H1 (cell line): ENCODE results near the gene CALHM3. TPM values are rescaled to one million over a fixed set of nuclear protein-coding genes. Genes with fewer than 3 reads are reported as not detected.

ENCODE experiments used
- CTCF ChIA-PET: fragments of 300-600 bp; sonication (Branson Sonifier 250); formaldehyde crosslinking; loops from one replicate; lab custom pipeline; 2021; ENCODE audit not compliant: partially characterized antibody; lab: Charles Lee
- POLR2A ChIA-PET: fragments of 300-600 bp; sonication (Branson Sonifier 250); formaldehyde crosslinking; loops from one replicate; lab custom pipeline; 2021; ENCODE audit warnings: inconsistent platforms; ENCODE audit not compliant: partially characterized antibody; lab: Charles Lee
- DNase-seq, 2 experiments: peaks; one replicate each; pipeline versions ENCODE4 v3.0.0 to v3.0.0-alpha.2; 2010 to 2022; ENCODE audit warnings: low spot score in 2 of 2, low read depth in 1 of 2, mixed read lengths in 1 of 2
- FAIRE-seq: peaks from 2 replicates; lab custom pipeline; 2011; peaks lifted over from hg19 to GRCh38; lab: Jason Lieb, UNC
- H2AFZ ChIP-seq: 2 replicates; pipeline ENCODE4 v1.8.1; 2012; ENCODE audit warnings: low read length, inconsistent platforms
- H2AK5ac ChIP-seq: 2 replicates; pipeline ENCODE4 v1.6.1; 2013; ENCODE audit warnings: low read depth, low read length
- H2BK120ac ChIP-seq: replicated peaks from 2 replicates; pipeline ENCODE3; 2013; ENCODE audit warnings: low read depth, low read length, inconsistent platforms
- H2BK12ac ChIP-seq: 2 replicates; pipeline ENCODE4 v1.6.1; 2013; ENCODE audit warnings: low read depth, low read length
- H2BK15ac ChIP-seq: 2 replicates; pipeline ENCODE4 v1.6.1; 2013; ENCODE audit warnings: low read length
- H2BK20ac ChIP-seq: 2 replicates; pipeline ENCODE4 v1.6.1; 2013; ENCODE audit warnings: low read length
- H2BK5ac ChIP-seq: 2 replicates; pipeline ENCODE4 v1.6.1; 2013; ENCODE audit warnings: low read depth, low read length
- H3K14ac ChIP-seq: 2 replicates; pipeline ENCODE4 v1.6.1; 2013; ENCODE audit warnings: inconsistent platforms; ENCODE audit not compliant: insufficient read length
- H3K18ac ChIP-seq: 2 replicates; pipeline ENCODE4 v1.6.1; 2013; ENCODE audit warnings: low read length; ENCODE audit errors: extremely low read depth
- H3K23ac ChIP-seq: 2 replicates; pipeline ENCODE4 v1.6.1; 2013; ENCODE audit warnings: inconsistent platforms; ENCODE audit not compliant: insufficient read length
- H3K23me2 ChIP-seq: 2 replicates; pipeline ENCODE4 v1.6.1; 2013; ENCODE audit warnings: low read depth, low read length
- H3K27ac ChIP-seq: 2 replicates; pipeline ENCODE4 v1.6.1; 2011; ENCODE audit warnings: low read depth, low read length, inconsistent platforms
- H3K27me3 ChIP-seq, 4 experiments: replicated peaks in 1 of 4; 1 replicate in 1 of 4; 2 replicates in 3 of 4; pipeline versions ENCODE4 v1.6.1 to v1.8.1; 2011 to 2013; ENCODE audit warnings: low read length in 3 of 4, mild to moderate bottlenecking in 3 of 4, inconsistent platforms in 2 of 4, mixed read lengths in 2 of 4, moderate library complexity in 1 of 4; ENCODE audit not compliant: control insufficient read depth in 3 of 4, insufficient read depth in 3 of 4; ENCODE audit errors: extremely low read depth in 1 of 4
- H3K36me3 ChIP-seq, 4 experiments: 2 replicates each; pipeline versions ENCODE4 v1.6.1 to v1.8.1; 2011 to 2013; ENCODE audit warnings: mild to moderate bottlenecking in 4 of 4, low read length in 3 of 4, moderate library complexity in 2 of 4, control low read depth in 1 of 4, inconsistent platforms in 1 of 4; ENCODE audit not compliant: insufficient read depth in 4 of 4, control insufficient read depth in 2 of 4
- H3K4ac ChIP-seq: replicated peaks from 2 replicates; pipeline ENCODE3; 2013; ENCODE audit warnings: low read length, low read depth, mixed read lengths, inconsistent platforms; ENCODE audit not compliant: insufficient read length
- H3K4me1 ChIP-seq, 4 experiments: replicated peaks in 1 of 4; 1 replicate in 1 of 4; 2 replicates in 3 of 4; pipeline versions ENCODE4 v1.6.1 to v1.8.1; 2011 to 2013; ENCODE audit warnings: low read length in 3 of 4, inconsistent platforms in 2 of 4, mixed read lengths in 1 of 4; ENCODE audit not compliant: insufficient read depth in 4 of 4, control insufficient read depth in 3 of 4
- H3K4me2 ChIP-seq, 2 experiments: 2 replicates each; pipeline versions ENCODE4 v1.6.1 to v1.8.1; 2011 to 2013; ENCODE audit warnings: low read depth in 2 of 2, low read length in 2 of 2, control low read depth in 1 of 2, inconsistent platforms in 1 of 2, mild to moderate bottlenecking in 1 of 2; ENCODE audit not compliant: insufficient read depth in 1 of 2
- H3K4me3 ChIP-seq, 4 experiments: fragments of 200-600, 300-600 bp in 1 of 4; sonication (generic), shearing (Covaris generic), sonication (Bioruptor Twin) in 1 of 4; 2 replicates each; pipeline versions ENCODE4 v1.5.1 to v1.8.1; 2011 to 2016; ENCODE audit warnings: low read length in 4 of 4, low read depth in 3 of 4, control low read depth in 2 of 4, inconsistent platforms in 2 of 4, mild to moderate bottlenecking in 2 of 4, mixed read lengths in 1 of 4, moderate library complexity in 1 of 4; ENCODE audit not compliant: insufficient read depth in 2 of 4; ENCODE audit errors: extremely low read depth in 1 of 4
- H3K56ac ChIP-seq: replicated peaks from 2 replicates; pipeline ENCODE3; 2013; ENCODE audit warnings: low read depth, mild to moderate bottlenecking, mixed read lengths, low read length, inconsistent platforms; ENCODE audit not compliant: insufficient read length
- H3K79me1 ChIP-seq: 2 replicates; pipeline ENCODE4 v1.6.1; 2013; ENCODE audit warnings: low read depth, low read length, control low read depth
- H3K79me2 ChIP-seq, 2 experiments: 2 replicates each; pipeline versions ENCODE4 v1.6.1 to v1.8.1; 2012 to 2013; ENCODE audit warnings: low read length in 2 of 2, mild to moderate bottlenecking in 2 of 2, inconsistent platforms in 1 of 2; ENCODE audit not compliant: insufficient read depth in 2 of 2, control insufficient read depth in 1 of 2
- H3K9ac ChIP-seq, 4 experiments: replicated peaks in 1 of 4; 1 replicate in 1 of 4; 2 replicates in 3 of 4; pipeline versions ENCODE4 v1.6.1 to v1.8.1; 2011 to 2013; ENCODE audit warnings: low read depth in 3 of 4, low read length in 3 of 4, control low read depth in 2 of 4, mild to moderate bottlenecking in 2 of 4, moderate library complexity in 2 of 4, inconsistent platforms in 1 of 4; ENCODE audit errors: extremely low read depth in 1 of 4
- H3K9me3 ChIP-seq, 2 experiments: 2 replicates each; pipeline versions ENCODE4 v1.6.1 to v1.8.1; 2012 to 2013; ENCODE audit warnings: mild to moderate bottlenecking in 2 of 2, moderate library complexity in 2 of 2, control low read depth in 1 of 2, inconsistent platforms in 1 of 2, low read depth in 1 of 2, low read length in 1 of 2, mixed read lengths in 1 of 2; ENCODE audit not compliant: insufficient read depth in 2 of 2
- H4K20me1 ChIP-seq, 2 experiments: replicated peaks in 1 of 2; 2 replicates each; pipeline versions ENCODE3 to v1.8.1; 2011 to 2013; ENCODE audit warnings: inconsistent platforms in 2 of 2, low read length in 2 of 2, mild to moderate bottlenecking in 1 of 2; ENCODE audit not compliant: insufficient read depth in 2 of 2, control insufficient read depth in 1 of 2
- H4K5ac ChIP-seq: 2 replicates; pipeline ENCODE4 v1.6.1; 2013; ENCODE audit warnings: low read length, low read depth, mixed read lengths, inconsistent platforms; ENCODE audit not compliant: insufficient read length
- H4K8ac ChIP-seq: 2 replicates; pipeline ENCODE4 v1.8.0; 2013; ENCODE audit warnings: mild to moderate bottlenecking, moderate library complexity, low read length, inconsistent platforms; ENCODE audit not compliant: insufficient read depth; ENCODE audit errors: extremely low read depth
- H4K91ac ChIP-seq: replicated peaks from 2 replicates; pipeline ENCODE3; 2013; ENCODE audit warnings: low read length, mixed read lengths, inconsistent platforms; ENCODE audit not compliant: insufficient read length
- BACH1 ChIP-seq: IDR thresholded peaks from 2 replicates; pipeline ENCODE4 v1.6.1; 2012; ENCODE audit warnings: low read length, improper control_type of control experiment
- EZH2 ChIP-seq: fragments of 200-600 bp; sonication (generic); IDR thresholded peaks from 2 replicates; pipeline ENCODE4 v1.7.1; 2012; ENCODE audit warnings: low read depth, mild to moderate bottlenecking, moderate library complexity, low read length, inconsistent platforms; ENCODE audit not compliant: severe bottlenecking
- JUND ChIP-seq: IDR thresholded peaks from 2 replicates; pipeline ENCODE4 v1.6.1; 2011; ENCODE audit warnings: mild to moderate bottlenecking, improper control_type of control experiment, low read length
- MAFK ChIP-seq: IDR thresholded peaks from 2 replicates; pipeline ENCODE4 v1.6.1; 2012; ENCODE audit warnings: low read depth, mild to moderate bottlenecking, improper control_type of control experiment, low read length
- POU5F1 ChIP-seq: IDR thresholded peaks from 2 replicates; pipeline ENCODE4 v1.6.1; 2011; ENCODE audit warnings: low read depth, mild to moderate bottlenecking, low read length, moderate library complexity
- SP1 ChIP-seq: IDR thresholded peaks from 2 replicates; pipeline ENCODE4 v1.6.1; 2011; ENCODE audit warnings: low read depth, low read length
- SP2 ChIP-seq: IDR thresholded peaks from 2 replicates; pipeline ENCODE4 v1.6.1; 2012; ENCODE audit warnings: mild to moderate bottlenecking, low read length, inconsistent platforms
- SRF ChIP-seq: IDR thresholded peaks from 2 replicates; pipeline ENCODE4 v1.6.1; 2011; ENCODE audit warnings: mild to moderate bottlenecking, low read depth, low read length, moderate library complexity
- WGBS, 2 experiments: shearing (Covaris generic) in 1 of 2; methylation state at CpG; one replicate each; pipeline versions ENCODE4 v1.1.6 to v1.1.7; 2013 to 2015; ENCODE audit warnings: low lambda C conversion rate in 2 of 2, mixed read lengths in 2 of 2, inconsistent platforms in 1 of 2, low coverage in 1 of 2, missing lambda C conversion rate in 1 of 2; ENCODE audit not compliant: insufficient replicate concordance in 2 of 2, insufficient coverage in 1 of 2, insufficient read length in 1 of 2; ENCODE audit errors: extremely low coverage in 1 of 2, missing lambda C conversion rate in 1 of 2; 5-methylcytosine and 5-hydroxymethylcytosine counted together
- polyA plus RNA-seq, 7 experiments: library from polyadenylated mRNA; depleted of rRNA in 3 of 7; stranded (reverse) in 5 of 7; unstranded in 2 of 7; fragments of >200 nt in 5 of 7; fragments of 200-250 nt in 2 of 7; gene quantifications; 1 replicate in 5 of 7; 2 replicates in 1 of 7; 4 replicates in 1 of 7; pipeline versions ENCODE4 v1.2.1 to v1.2.3, GENCODE V29; 2011 to 2013; ENCODE audit warnings: missing spikeins in 2 of 7, mixed read lengths in 2 of 7
- total RNA-seq: library from RNA; stranded (reverse); fragmentation: NEBNext Ultra II Directional; extraction: Animal tissue kit (Norgen Biotek cat#: 25700); gene quantifications from 2 replicates; pipeline ENCODE4 v1.2.1, GENCODE V29; 2021

CALHM3 gene
- total and polyA plus RNA-seq, 2 of the 8 experiments (the other 6 are each of a cell fraction or from before 2014, with no cell fraction given), result 0.17 to 0.60 TPM

DNA sequence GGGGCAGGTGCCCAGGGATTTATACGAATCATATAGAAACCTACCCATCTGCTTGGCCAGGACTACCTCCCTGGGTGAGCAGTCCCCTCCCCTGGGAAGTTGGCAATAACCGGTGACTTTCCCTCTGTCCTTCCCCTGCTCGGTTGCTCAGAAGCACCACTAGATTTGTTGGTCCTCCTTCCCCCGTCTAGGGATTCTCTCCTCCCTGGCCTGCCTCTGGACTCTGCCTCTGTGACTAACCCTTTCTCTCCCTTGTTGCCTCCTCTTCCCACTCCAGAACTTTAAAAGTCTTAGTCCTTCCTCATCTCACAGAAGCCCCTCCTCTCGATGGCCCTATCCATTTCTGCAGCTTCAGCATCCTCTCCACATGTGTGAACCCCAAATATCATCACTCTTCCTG lies 9.8 kb downstream of the CALHM3 start:
- Histone ChIP-seq H3K9ac (no peak overlapping the region), H3K14ac (no peak overlapping the region), H4K5ac (no peak overlapping the region), H3K23ac (no peak overlapping the region), H3K79me1 (no peaks in the 10 kb centered on the region), H3K4me3 (no peak overlapping the region), H3K79me2 (no peaks in the 10 kb centered on the region), H2AK5ac (no peak overlapping the region), H2BK12ac (no peak overlapping the region), H2BK5ac (no peak overlapping the region; the same call in 1 of the 2 replicates), H3K18ac (no peak overlapping the region), H4K91ac (no peak overlapping the region), H2BK20ac (no peak overlapping the region), H3K56ac (no peak overlapping the region), H2AFZ (no peak overlapping the region), H4K8ac (no peak overlapping the region), H3K23me2 (peaks cover 4% of the 10 kb centered on the region; the same call in 1 of the 2 replicates), H4K20me1 (no peaks in the 10 kb centered on the region), H2BK15ac (no peak overlapping the region), H3K9me3 (no peaks in the 10 kb centered on the region), H3K4me2 (no peak overlapping the region), H3K27ac (no peak overlapping the region), H3K36me3 (no peaks in the 10 kb centered on the region), H2BK120ac (no peak overlapping the region), H3K4me1 (peaks cover 0 to 10% (median 2%) of the 10 kb centered on the region in 4 experiments; a peak in 1 of 7 replicates), H3K27me3 (no peaks in the 10 kb centered on the region), H3K4ac (no peak overlapping the region)
- POLR2A ChIA-PET, result interaction anchor here (1.1 kb wide), 1 partner anchor 15 kb away, joined by 3 read pairs; no protein-coding TSS in a partner anchor
- 86% methylated on average over 5 of the region's 5 CpGs; no CpG with 5 or more reads in 1 of the 2 experiments for WGBS, 2 experiments
- CTCF ChIA-PET, result interaction anchor here (0.6 to 9.0 kb wide), 5 partner anchors 14 to 97 kb away, joined by 3 to 71 read pairs (median 3); no protein-coding TSS in a partner anchor
- DNase-seq (no peak), FAIRE-seq (no peak)
- no peak for TF ChIP-seq SP1
- TF ChIP-seq EZH2, result no peak
- TF ChIP-seq SP2, result no peak
- TF ChIP-seq JUND, result no peak
- no peak for TF ChIP-seq BACH1
- no peak for TF ChIP-seq POU5F1
- no peak for TF ChIP-seq MAFK
- no peak for TF ChIP-seq SRF
- TF ChIP-seq, all 59 proteins: peak for 0
